Stimulated activated CD4-positive, alpha-beta T cell treated with anti-CD3 and anti-CD28 coated beads, Interleukin-1b, Interleukin-23, amount 100 ng/mL, for 1 hour (primary cell): ENCODE data around the gene ISM1.

Source experiments
- DNase-seq, 2 donors: peaks; one replicate each; pipeline ENCODE4 v3.0.0-alpha.2; 2020; ENCODE audit warnings: low read depth in 2 of 2

Gene ISM1

GRCh38 chr20:13283869-13284829 lies 63.1 kb downstream of the ISM1 start:
- no peak for DNase-seq

GRCh38 chr20:13284830-13285229 lies 63.8 kb downstream of the ISM1 start:
- no peak for DNase-seq

- no peak for DNase-seq
Measured at GRCh38 chr20:13285408-13285807, 64.3 kb downstream of the ISM1 start.

GRCh38 chr20:13286052-13286451 lies 65.0 kb downstream of the ISM1 start:
- DNase-seq = no peak

- no peak for DNase-seq
Measured at GRCh38 chr20:13286607-13287006, 65.5 kb downstream of the ISM1 start.

GRCh38 chr20:13288357-13288756 lies 67.3 kb downstream of the ISM1 start:
- DNase-seq = no peak

GRCh38 chr20:13289031-13289430 lies 68.0 kb downstream of the ISM1 start:
- no peak for DNase-seq

GRCh38 chr20:13290724-13291123 lies 69.7 kb downstream of the ISM1 start:
- DNase-seq = no peak

GRCh38 chr20:13291157-13291556 lies 70.1 kb downstream of the ISM1 start:
- DNase-seq = no peak

GRCh38 chr20:13292201-13292885 lies 71.3 kb downstream of the ISM1 start:
- DNase-seq = no peak

- no peak for DNase-seq
Measured at GRCh38 chr20:13294522-13294921, 73.4 kb downstream of the ISM1 start.

GRCh38 chr20:13295637-13296036 lies 74.6 kb downstream of the ISM1 start:
- no peak for DNase-seq

- no peak for DNase-seq
Measured at GRCh38 chr20:13296070-13296469, 75.0 kb downstream of the ISM1 start.

- DNase-seq = no peak
Measured at GRCh38 chr20:13297147-13297899, 76.2 kb downstream of the ISM1 start.

GRCh38 chr20:13298692-13299373 lies 77.8 kb downstream of the ISM1 start:
- no peak for DNase-seq

GRCh38 chr20:13299401-13299800 lies 78.3 kb downstream of the ISM1 start:
- DNase-seq = no peak

GRCh38 chr20:13301596-13301995 lies 80.5 kb downstream of the ISM1 start:
- no peak for DNase-seq

- DNase-seq = peak in 1 of 2 donors; percentile 14
Measured at GRCh38 chr20:13302647-13303450, 81.8 kb downstream of the ISM1 start.

GRCh38 chr20:13305284-13305683 lies 84.2 kb downstream of the ISM1 start:
- DNase-seq = no peak

GRCh38 chr20:13307562-13308163 lies 86.6 kb downstream of the ISM1 start:
- DNase-seq = no peak
